ENCODE data around the gene TPP2.
A peak's percentile ranks its signal among the peaks of the same experiment; 100 is the strongest.

Gene TPP2

DNA sequence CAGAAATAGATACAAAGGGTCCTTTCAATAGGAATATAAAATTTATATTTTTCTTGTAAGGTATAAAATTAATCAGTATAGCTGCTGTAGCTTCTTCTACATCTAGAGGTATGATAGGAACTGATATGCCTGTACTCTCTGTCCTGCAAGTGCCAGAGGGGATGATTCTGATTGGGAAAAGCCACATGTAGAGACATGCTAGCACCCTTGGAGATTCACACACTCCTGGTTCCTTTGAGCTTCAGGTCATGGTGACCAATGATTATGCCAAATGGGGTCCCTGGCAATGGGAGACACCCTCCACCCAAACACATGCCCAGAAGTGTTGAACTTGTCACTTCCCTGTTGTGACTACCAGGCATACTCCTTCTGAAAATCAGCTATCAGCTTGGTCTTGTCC, 112.8 kb downstream of the TPP2 start:
- intact Hi-C loops (cut with DNase I), result no loop called here

DNA sequence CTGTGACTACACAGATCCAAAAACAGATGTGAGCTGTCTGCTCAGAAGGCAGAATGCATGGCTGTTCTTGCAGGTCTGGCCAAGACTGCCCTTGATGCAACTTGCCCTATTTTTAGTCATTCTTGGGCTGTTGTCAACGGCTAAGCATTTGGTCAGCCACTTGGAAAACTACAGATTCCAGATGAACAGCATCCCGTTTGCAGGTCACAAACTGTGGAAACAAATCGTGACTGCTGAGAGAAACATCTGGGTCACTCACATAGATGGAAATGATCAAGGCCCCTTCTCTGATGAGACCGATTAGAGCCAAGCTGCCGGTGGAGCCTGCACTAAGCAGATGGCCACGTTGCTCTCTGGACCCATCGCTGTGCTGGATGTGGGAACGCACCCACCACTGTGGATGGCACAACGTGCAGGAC, 113.5 kb downstream of the TPP2 start:
- intact Hi-C loops (cut with DNase I), result no loop called here
- no peak for DNase-seq

More for the DNA sequence above, 112.8 kb downstream of the TPP2 start:
- DNase-seq, result no peak

DNA sequence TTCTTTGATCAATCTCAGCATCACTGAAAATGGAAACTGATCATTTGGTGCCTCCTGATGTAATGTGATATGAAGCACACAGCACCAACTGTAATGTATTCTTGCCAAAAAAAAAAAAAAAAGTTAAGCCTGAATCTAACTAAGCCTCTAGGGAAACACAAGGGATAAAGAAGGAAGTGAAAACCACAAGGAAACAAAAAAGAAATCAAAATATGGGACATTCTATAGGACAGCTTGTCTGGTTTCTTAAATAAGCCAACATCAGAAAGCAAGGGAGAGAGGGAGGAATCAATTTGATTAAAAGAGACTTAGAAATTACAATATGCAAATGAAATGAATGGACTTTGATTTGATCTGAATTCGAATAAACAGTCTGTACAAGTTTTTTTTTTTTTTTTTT, 118.7 kb downstream of the TPP2 start:
- intact Hi-C loops (cut with DNase I), result no loop called here

DNA sequence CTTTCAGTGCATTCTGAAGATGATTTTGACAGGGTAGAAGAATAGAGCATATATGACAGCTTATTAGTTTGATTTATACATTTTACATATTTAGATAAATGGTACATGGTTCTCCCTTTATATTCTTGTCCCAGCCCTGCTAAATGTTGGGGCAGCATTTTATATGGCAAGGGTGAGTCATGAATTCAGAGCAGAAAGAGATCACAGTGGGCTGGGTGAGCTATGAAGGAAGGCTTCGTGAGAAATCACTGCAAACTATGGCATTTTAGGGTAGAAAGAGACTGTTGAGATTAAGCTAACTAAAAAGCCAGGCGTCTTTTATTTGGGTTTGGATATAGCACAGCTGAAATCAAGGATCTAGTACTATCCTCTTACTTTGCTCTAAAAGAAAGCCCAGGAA, 122.0 kb downstream of the TPP2 start:
- intact Hi-C loops (cut with DNase I), result no loop called here

More for the DNA sequence above, 118.7 kb downstream of the TPP2 start:
- no peak for DNase-seq

DNA sequence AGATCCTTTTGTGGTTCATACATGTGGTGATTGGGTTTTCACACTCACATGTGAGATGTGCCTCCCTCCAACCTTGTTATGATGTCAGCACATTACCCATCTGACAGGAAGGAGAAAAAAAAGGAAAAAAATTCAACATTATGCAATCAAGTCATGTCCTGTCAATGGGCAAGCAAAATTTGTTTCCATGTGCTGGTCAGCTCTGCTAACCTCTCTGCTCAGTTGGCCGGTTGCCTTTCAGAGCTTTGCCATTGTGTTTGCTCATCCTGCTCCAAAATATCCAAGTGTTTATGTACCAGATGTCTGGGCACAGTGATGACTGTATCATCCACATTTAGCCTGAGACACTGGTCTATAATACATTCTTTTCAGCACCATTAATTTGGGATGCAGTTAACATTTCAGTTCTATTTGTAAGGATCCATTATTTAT, 125.0 kb downstream of the TPP2 start:
- intact Hi-C loops (cut with DNase I), result loop anchor here (5.0 kb wide), 1 partner anchor 140 kb away; no protein-coding TSS in a partner anchor
- peak in 8 of 10 donors; percentile 37 to 95 (median 58) for DNase-seq

More for the DNA sequence above, 122.0 kb downstream of the TPP2 start:
- no peak for DNase-seq

DNA sequence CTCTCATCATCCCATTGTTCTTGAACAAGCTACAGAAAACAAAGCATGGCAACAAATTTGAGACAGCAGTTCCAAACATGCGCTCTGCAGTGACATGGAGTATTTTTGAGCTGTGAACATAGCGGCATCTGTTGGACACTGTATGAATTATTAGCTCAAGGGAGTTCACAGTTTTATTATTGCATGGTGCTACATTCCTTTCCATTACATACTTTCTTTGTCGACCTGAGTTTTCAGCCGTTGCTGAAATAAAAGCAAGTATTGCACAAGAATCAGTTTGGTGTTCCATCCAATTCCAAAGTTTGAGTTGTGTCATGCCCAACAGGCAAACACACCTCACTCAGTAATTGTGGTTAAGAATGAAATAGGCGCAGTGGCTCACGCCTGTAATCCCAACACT, 128.1 kb downstream of the TPP2 start:
- DNase-seq, result peak in 1 of 10 donors; percentile 40
- intact Hi-C loops (cut with DNase I), result loop anchor here (5.0 kb wide), 1 partner anchor 143 kb away; no protein-coding TSS in a partner anchor

DNA sequence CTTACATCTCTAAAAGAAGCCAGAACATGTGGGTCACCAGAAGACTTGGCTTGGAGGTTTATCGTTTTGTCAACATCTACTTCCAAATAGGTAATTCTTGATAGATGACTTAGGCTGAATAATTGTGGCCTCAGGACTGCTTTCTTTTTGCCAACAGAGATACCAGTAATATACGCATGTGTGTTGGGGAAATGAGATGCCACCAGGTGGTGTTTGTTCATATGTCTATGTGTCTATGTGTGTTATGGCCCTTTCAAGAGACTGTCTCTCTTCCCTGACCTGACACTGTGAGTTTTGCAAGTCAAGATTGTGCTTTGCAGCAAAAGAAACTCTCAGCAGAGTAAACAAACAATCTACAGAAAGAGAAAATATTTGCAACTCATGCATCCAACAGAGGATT, 129.6 kb downstream of the TPP2 start:
- no peak for DNase-seq
- intact Hi-C loops (cut with DNase I), result no loop called here
